GM12873 (cell line): ENCODE measurements around the gene CHIT1.

Source experiments
- CTCF ChIP-seq: IDR thresholded peaks from 2 replicates; pipeline ENCODE4 v1.5.1; 2012; ENCODE audit warnings: low read depth, mild to moderate bottlenecking, moderate library complexity, low read length, control low read depth; ENCODE audit not compliant: insufficient read depth; ENCODE audit errors: missing control alignments

Gene CHIT1

DNA sequence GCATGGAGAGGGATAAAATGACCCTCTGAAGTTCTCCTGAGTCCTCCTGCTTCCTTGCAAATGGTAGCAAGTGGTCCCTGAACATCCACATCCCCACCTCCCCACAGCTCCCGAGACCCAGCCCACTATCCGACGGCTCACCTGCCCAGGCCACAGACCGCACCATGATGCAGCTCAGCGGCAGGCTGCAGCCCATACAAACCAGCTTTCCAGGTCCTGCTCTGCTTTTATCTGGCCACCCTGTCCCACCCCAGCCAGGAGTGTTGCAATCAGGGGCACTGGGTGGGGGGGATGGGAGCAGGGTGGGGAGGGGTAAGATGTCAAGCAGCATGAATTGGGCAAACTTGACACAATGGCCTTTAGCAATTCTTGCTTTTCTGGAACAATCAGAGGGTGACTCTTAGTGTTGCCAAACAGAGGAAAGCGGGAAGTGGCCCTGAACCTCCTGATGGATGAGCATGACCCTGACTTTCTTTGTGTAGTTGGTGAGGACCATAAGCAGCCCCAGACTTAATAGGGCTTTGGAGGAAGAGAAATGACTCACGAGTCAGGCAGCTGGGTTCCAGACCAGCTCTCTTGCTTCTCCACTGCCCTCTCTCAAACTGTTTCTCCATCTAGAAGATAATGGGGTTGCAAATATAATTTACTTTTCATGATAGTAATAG lies at the start of gene CHIT1:
TSS of gene CHIT1 (minus strand) at position 203 of the 665 bp plus-strand sequence. CDS start at position 166, 37 bp downstream.
- TF ChIP-seq CTCF = no peak

DNA sequence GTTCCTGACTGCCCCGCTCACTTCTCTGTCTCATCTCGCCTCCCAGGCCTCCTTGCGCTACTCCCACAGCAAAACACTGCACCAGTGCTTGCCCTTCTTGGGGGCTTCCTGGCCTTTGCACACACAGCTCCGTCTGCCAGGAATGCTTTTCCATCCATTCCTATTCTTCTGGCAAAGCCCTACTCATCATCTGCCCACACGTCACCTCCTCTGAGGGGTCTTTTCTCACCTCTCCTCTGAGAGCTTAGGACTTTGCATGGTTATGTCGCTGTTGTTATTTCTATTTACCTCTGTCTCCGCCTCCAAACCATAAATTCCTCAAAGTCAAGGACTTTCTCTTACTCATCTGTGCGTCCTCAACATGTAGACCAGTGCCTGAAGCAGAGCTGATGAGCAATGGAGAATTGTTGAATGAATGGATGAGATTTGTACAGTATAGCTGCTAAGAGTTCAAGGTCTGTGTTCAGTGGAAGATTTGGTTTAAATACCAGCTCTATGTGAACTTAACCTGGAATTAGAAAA lies 49.5 kb upstream of the CHIT1 start:
- TF ChIP-seq CTCF = no peak

- no peak for TF ChIP-seq CTCF
Measured at GRCh38 chr1:203278082-203278884, 48.8 kb upstream of the CHIT1 start.

DNA sequence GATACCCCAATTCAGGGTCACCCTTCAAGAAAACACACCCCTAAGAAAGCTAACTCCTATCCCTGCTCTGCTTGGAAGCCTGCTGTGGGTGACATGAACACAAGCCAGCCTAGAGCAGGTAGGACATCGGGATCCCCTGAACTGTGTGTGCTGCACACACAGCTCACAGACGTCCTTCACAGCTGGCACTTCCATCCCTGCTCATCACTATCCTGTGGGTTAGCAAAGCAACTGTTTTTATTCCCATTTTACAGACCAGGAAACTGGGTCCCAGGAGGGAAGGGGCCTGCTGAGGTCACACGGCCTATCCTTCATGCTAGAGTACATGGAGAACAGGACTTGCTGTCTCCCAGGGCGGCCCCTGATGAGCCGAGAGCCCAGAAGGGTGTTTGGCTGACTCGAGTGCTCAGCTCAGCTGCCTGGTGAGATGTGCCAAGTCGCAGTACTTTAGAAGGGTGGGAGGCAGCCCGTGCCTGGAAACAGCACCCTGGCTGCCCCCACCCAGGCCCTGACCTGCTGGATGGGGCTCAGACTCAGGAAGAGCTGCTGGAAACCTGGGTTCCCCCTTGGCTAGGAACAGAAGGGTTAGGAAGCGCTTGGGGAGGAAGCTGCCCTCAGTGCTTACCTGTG lies 47.6 kb upstream of the CHIT1 start:
- TF ChIP-seq CTCF = no peak

DNA sequence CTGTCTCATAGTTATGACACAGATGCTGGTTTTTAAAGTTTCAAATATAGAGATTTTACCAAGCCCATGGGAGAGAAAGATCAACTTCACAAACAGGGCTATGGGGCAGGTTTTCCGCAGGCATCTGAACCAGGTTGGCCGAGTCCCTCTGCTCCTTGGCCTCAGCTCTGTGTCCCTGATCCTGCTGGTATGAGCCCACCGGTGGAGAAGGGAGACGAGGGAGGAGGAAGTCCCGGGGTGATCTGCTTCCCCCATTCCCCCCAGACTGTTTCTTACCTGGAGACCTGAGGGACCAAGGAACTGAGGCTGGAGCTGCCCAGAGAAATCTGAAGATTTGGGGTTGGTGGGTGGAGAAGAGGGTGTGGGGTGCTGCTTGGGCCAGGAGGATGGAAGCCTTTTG lies 46.9 kb upstream of the CHIT1 start:
- TF ChIP-seq CTCF = no peak

- no peak for TF ChIP-seq CTCF
Measured at GRCh38 chr1:203275656-203276272, 46.3 kb upstream of the CHIT1 start.
